GM12878 (cell line): ENCODE data around the gene GRAMD1B. TPM values are rescaled to one million over a fixed set of nuclear protein-coding genes. Genes with fewer than 3 reads are reported as not detected.

Experiments used
- BHLHE40 ChIP-seq, 2 experiments: fragments of 450-650 bp in 1 of 2; IDR thresholded peaks; 2 replicates each; pipeline ENCODE4 v1.6.1; 2011 to 2017; ENCODE audit warnings: low read depth in 2 of 2, borderline replicate concordance in 1 of 2, improper control_type of control experiment in 1 of 2, low read length in 1 of 2, mild to moderate bottlenecking in 1 of 2
- BRCA1 ChIP-seq: IDR thresholded peaks from 2 replicates; pipeline ENCODE4 v1.6.1; 2011; ENCODE audit warnings: low read depth, low read length, improper control_type of control experiment
- EED ChIP-seq: sonication (generic); IDR thresholded peaks from 2 replicates; pipeline ENCODE4 v1.6.1; 2016; ENCODE audit warnings: antibody characterized with exemption, low read depth
- ETV6 ChIP-seq, 2 experiments: fragments of 450-650 bp in 1 of 2; IDR thresholded peaks in 1 of 2; conservative IDR thresholded peaks in 1 of 2; 2 replicates each; pipeline ENCODE4 v1.6.1; 2014; ENCODE audit warnings: antibody characterized with exemption in 1 of 2, borderline replicate concordance in 1 of 2, low read depth in 1 of 2, mild to moderate bottlenecking in 1 of 2, moderate library complexity in 1 of 2
- FOXM1 ChIP-seq: IDR thresholded peaks from 2 replicates; pipeline ENCODE4 v1.6.1; 2012; ENCODE audit warnings: low read depth, mild to moderate bottlenecking, inconsistent platforms, low read length, moderate library complexity
- IKZF2 ChIP-seq, 2 experiments: fragments of 450-650 bp; IDR thresholded peaks; 2 replicates each; pipeline ENCODE4 v1.6.1; 2017; ENCODE audit warnings: mild to moderate bottlenecking in 2 of 2, moderate library complexity in 2 of 2
- KAT2A ChIP-seq: conservative IDR thresholded peaks from 2 replicates; pipeline ENCODE4 v1.6.1; 2011; ENCODE audit warnings: low read depth, low read length; ENCODE audit not compliant: control insufficient read depth
- MTA2 ChIP-seq: fragments of 450-650 bp; IDR thresholded peaks from 2 replicates; pipeline ENCODE4 v1.6.1; 2016; ENCODE audit warnings: low read depth, mild to moderate bottlenecking, moderate library complexity
- NBN ChIP-seq: fragments of 450-650 bp; IDR thresholded peaks from 2 replicates; pipeline ENCODE4 v1.6.1; 2016
- NFIC ChIP-seq: IDR thresholded peaks from 2 replicates; pipeline ENCODE4 v1.6.1; 2012; ENCODE audit warnings: low read depth, mild to moderate bottlenecking, inconsistent platforms, low read length, moderate library complexity
- NFXL1 ChIP-seq: fragments of 450-650 bp; IDR thresholded peaks from 2 replicates; pipeline ENCODE4 v1.6.1; 2017; ENCODE audit warnings: antibody characterized with exemption, mild to moderate bottlenecking, borderline replicate concordance
- NR2C1 ChIP-seq: fragments of 450-650 bp; IDR thresholded peaks from 2 replicates; pipeline ENCODE4 v1.6.1; 2017; ENCODE audit warnings: antibody characterized with exemption, mild to moderate bottlenecking, moderate library complexity
- NR2F1 ChIP-seq: fragments of 450-650 bp; conservative IDR thresholded peaks from 2 replicates; pipeline ENCODE4 v1.6.1; 2017; ENCODE audit warnings: mild to moderate bottlenecking
- NRF1 ChIP-seq: conservative IDR thresholded peaks from 2 replicates; pipeline ENCODE4 v1.6.1; 2011; ENCODE audit warnings: mild to moderate bottlenecking, low read depth, low read length, improper control_type of control experiment
- PAX8 ChIP-seq: fragments of 450-650 bp; IDR thresholded peaks from 2 replicates; pipeline ENCODE4 v1.6.1; 2017; ENCODE audit warnings: mild to moderate bottlenecking, moderate library complexity
- POU2F2 ChIP-seq: IDR thresholded peaks from 3 replicates; pipeline ENCODE4 v1.6.1; 2011; ENCODE audit warnings: low read depth, mild to moderate bottlenecking, low read length, borderline replicate concordance
- RAD51 ChIP-seq: fragments of 450-650 bp; IDR thresholded peaks from 2 replicates; pipeline ENCODE4 v1.6.1; 2016; ENCODE audit warnings: moderate library complexity, mild to moderate bottlenecking, inconsistent platforms
- RB1 ChIP-seq: fragments of 450-650 bp; formaldehyde crosslinking; IDR thresholded peaks from 2 replicates; pipeline ENCODE4 v1.6.1; 2017; ENCODE audit warnings: mild to moderate bottlenecking, borderline replicate concordance
- SMAD1 ChIP-seq: fragments of 450-650 bp; IDR thresholded peaks from 2 replicates; pipeline ENCODE4 v1.6.1; 2018; ENCODE audit warnings: mild to moderate bottlenecking, low read depth; ENCODE audit not compliant: partially characterized antibody
- SMAD5 ChIP-seq: IDR thresholded peaks from 2 replicates; pipeline ENCODE4 v1.6.1; 2016; ENCODE audit warnings: antibody characterized with exemption, low read depth
- SRF ChIP-seq, 2 experiments: IDR thresholded peaks; 2 replicates each; pipeline ENCODE4 v1.6.1; 2011; ENCODE audit warnings: low read depth in 2 of 2, low read length in 2 of 2, mild to moderate bottlenecking in 1 of 2, moderate library complexity in 1 of 2
- WRNIP1 ChIP-seq: IDR thresholded peaks from 2 replicates; pipeline ENCODE4 v1.6.1; 2011; ENCODE audit warnings: low read depth, low read length, improper control_type of control experiment, borderline replicate concordance
- ZSCAN29 ChIP-seq: fragments of 450-650 bp; IDR thresholded peaks from 2 replicates; pipeline ENCODE4 v1.6.1; 2017; ENCODE audit warnings: mild to moderate bottlenecking, moderate library complexity
- polyA plus RNA-seq, 11 experiments: library from polyadenylated mRNA; depleted of rRNA in 4 of 11; unstranded in 6 of 11; stranded (reverse) in 5 of 11; fragments of >200 nt; fragmentation: Nextera tagmentation in 4 of 11; fragmentation: Illumina TruSeq in 1 of 11; extraction: Ambion mirVana in 4 of 11; extraction: Trizol in 1 of 11; gene quantifications; 1 replicate in 1 of 11; 2 replicates in 10 of 11; pipeline versions ENCODE4 v1.2.1 to v1.2.3, GENCODE V29; 2011 to 2016; ENCODE audit warnings: inconsistent platforms in 2 of 11, missing spikeins in 2 of 11, low read depth in 1 of 11
- total RNA-seq, 4 experiments: library from RNA; depleted of rRNA in 3 of 4; stranded (reverse); fragments of >200 nt in 3 of 4; fragmentation: Illumina TruSeq in 1 of 4; extraction: Trizol in 1 of 4; gene quantifications; 2 replicates each; pipeline versions ENCODE4 v1.2.1 to v1.2.3, GENCODE V29; 2013 to 2021
- TF ChIP-seq, protein P1 (sequence below): fragments of 450-650 bp; IDR thresholded peaks from 2 replicates; pipeline ENCODE4 v1.6.1; 2016; ENCODE audit warnings: mild to moderate bottlenecking
- TF ChIP-seq, protein P2 (sequence below): IDR thresholded peaks from 2 replicates; pipeline ENCODE4 v1.6.1; 2011; ENCODE audit warnings: borderline replicate concordance, low read depth, mild to moderate bottlenecking, moderate library complexity, low read length; ENCODE audit not compliant: insufficient read depth, poor library complexity, severe bottlenecking
- TF ChIP-seq, protein P3 (sequence below): fragments of 150-350 bp; IDR thresholded peaks from 2 replicates; pipeline ENCODE4 v1.6.1; 2016; ENCODE audit warnings: low read depth, low read length

GRAMD1B gene
- total and polyA plus RNA-seq, 10 of the 15 experiments (the other 5 are each of a cell fraction or from before 2014, with no cell fraction given): 1.9 to 49.1 (median 26.9) TPM

DNA sequence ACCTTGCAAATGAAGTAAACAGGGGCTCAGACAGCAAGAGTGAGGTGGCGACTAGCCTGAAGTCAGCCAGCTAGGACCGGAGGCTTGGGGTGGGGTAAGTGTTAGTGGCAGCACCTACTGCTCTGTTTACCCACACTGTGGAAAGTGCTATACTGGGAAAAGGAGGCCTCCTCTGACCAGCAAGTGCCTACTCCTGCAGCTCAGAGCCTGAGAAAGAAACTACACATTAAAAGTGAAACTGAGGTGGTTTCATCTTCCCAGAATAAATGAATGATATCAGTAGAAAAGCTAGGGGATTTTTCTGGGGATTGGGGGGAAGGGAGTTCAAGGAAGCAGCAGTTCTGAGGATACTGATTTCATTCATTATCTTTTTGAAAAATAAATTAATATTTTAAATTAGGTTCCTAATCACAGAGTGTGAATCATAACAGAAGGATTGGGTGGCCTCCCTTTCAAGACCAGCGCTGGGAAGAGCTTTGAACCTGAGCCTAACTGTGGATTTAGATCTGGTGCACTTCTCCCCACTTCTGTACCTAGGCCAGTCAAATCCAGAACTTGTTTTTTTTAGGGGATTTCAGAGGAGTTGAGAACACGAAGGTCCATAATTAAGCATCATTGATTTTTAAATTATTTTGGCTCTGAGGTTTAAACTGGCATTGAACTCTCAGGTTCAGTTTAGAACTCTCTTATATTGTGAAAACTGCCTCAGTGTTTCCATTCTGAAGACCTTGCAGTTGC is 48.1 kb upstream of the GRAMD1B start (continued):
- TF ChIP-seq MTA2: peak; percentile 93
- TF ChIP-seq NR2C1: no peak
- TF ChIP-seq ETV6 (conservative IDR thresholded peaks at IDR 0.05 in 1 of 2, IDR thresholded peaks at IDR 0.05 in 1 of 2; ENCODE audit: borderline replicate concordance in 1 of 2, low read depth in 1 of 2): peak in 1 of 2 experiments; percentile 66; a peak in 2 of 4 replicates
- TF ChIP-seq BHLHE40 (IDR thresholded peaks at IDR 0.05; ENCODE audit: borderline replicate concordance in 1 of 2, low read depth in 2 of 2, low read length in 1 of 2): peak in 1 of 2 experiments; percentile 38; a peak in 2 of 4 replicates
- TF ChIP-seq WRNIP1: no peak
- TF ChIP-seq SMAD1: peak; percentile 44
- TF ChIP-seq, protein P1, sequence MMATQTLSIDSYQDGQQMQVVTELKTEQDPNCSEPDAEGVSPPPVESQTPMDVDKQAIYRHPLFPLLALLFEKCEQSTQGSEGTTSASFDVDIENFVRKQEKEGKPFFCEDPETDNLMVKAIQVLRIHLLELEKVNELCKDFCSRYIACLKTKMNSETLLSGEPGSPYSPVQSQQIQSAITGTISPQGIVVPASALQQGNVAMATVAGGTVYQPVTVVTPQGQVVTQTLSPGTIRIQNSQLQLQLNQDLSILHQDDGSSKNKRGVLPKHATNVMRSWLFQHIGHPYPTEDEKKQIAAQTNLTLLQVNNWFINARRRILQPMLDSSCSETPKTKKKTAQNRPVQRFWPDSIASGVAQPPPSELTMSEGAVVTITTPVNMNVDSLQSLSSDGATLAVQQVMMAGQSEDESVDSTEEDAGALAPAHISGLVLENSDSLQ: no peak
- no peak for TF ChIP-seq BRCA1
- TF ChIP-seq PAX8: no peak
- no peak for TF ChIP-seq NFXL1
- TF ChIP-seq NBN: no peak
- TF ChIP-seq POU2F2: peak; percentile 78; the same call in 2 of the 3 replicates
- TF ChIP-seq, protein P2, sequence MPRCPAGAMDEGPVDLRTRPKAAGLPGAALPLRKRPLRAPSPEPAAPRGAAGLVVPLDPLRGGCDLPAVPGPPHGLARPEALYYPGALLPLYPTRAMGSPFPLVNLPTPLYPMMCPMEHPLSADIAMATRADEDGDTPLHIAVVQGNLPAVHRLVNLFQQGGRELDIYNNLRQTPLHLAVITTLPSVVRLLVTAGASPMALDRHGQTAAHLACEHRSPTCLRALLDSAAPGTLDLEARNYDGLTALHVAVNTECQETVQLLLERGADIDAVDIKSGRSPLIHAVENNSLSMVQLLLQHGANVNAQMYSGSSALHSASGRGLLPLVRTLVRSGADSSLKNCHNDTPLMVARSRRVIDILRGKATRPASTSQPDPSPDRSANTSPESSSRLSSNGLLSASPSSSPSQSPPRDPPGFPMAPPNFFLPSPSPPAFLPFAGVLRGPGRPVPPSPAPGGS: peak; percentile 93
- TF ChIP-seq EED: peak; percentile 99
- TF ChIP-seq NFIC: peak; percentile 100
- no peak for TF ChIP-seq NRF1
- no peak for TF ChIP-seq SMAD5
- peak; percentile 97 for TF ChIP-seq IKZF2 (IDR thresholded peaks at IDR 0.05)
- peak; percentile 99 for TF ChIP-seq FOXM1
- TF ChIP-seq ZSCAN29: no peak
- TF ChIP-seq RB1: no peak
- TF ChIP-seq SRF (IDR thresholded peaks at IDR 0.05; ENCODE audit: low read depth in 2 of 2, low read length in 2 of 2): 0 out of 4 replicates have a peak, but pooled peaks of 1 of the 2 experiments have one; percentile 3
- TF ChIP-seq, protein P3, sequence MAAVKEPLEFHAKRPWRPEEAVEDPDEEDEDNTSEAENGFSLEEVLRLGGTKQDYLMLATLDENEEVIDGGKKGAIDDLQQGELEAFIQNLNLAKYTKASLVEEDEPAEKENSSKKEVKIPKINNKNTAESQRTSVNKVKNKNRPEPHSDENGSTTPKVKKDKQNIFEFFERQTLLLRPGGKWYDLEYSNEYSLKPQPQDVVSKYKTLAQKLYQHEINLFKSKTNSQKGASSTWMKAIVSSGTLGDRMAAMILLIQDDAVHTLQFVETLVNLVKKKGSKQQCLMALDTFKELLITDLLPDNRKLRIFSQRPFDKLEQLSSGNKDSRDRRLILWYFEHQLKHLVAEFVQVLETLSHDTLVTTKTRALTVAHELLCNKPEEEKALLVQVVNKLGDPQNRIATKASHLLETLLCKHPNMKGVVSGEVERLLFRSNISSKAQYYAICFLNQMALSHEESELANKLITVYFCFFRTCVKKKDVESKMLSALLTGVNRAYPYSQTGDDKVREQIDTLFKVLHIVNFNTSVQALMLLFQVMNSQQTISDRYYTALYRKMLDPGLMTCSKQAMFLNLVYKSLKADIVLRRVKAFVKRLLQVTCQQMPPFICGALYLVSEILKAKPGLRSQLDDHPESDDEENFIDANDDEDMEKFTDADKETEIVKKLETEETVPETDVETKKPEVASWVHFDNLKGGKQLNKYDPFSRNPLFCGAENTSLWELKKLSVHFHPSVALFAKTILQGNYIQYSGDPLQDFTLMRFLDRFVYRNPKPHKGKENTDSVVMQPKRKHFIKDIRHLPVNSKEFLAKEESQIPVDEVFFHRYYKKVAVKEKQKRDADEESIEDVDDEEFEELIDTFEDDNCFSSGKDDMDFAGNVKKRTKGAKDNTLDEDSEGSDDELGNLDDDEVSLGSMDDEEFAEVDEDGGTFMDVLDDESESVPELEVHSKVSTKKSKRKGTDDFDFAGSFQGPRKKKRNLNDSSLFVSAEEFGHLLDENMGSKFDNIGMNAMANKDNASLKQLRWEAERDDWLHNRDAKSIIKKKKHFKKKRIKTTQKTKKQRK: no peak
- no peak for TF ChIP-seq KAT2A
- TF ChIP-seq RAD51: no peak
- no peak; the same call in 1 of the 2 replicates for TF ChIP-seq NR2F1
